Liver (tissue), 3 donors: ENCODE results near the gene GRK2.

Experiments
- ATF3 ChIP-seq: IDR thresholded peaks from 2 replicates; pipeline ENCODE4 v1.6.1; 2016; ENCODE audit warnings: antibody characterized with exemption
- CTCF ChIP-seq: fragments of 150-350 bp; IDR thresholded peaks from 2 replicates; pipeline ENCODE4 v1.5.1; 2017; ENCODE audit warnings: improper control_type of control experiment, low read depth, low read length; ENCODE audit not compliant: missing input control
- GABPA ChIP-seq, 2 donors: IDR thresholded peaks in 1 of 2; conservative IDR thresholded peaks in 1 of 2; 2 replicates each; pipeline ENCODE4 v1.6.1; 2016; ENCODE audit warnings: antibody characterized with exemption in 2 of 2, mild to moderate bottlenecking in 1 of 2, moderate library complexity in 1 of 2
- MAX ChIP-seq: IDR thresholded peaks from 2 replicates; pipeline ENCODE4 v1.6.1; 2016; ENCODE audit warnings: antibody characterized with exemption
- RAD21 ChIP-seq, 2 donors: IDR thresholded peaks; 2 replicates each; pipeline ENCODE4 v1.6.1; 2016; ENCODE audit warnings: antibody characterized with exemption in 2 of 2, mild to moderate bottlenecking in 2 of 2
- TAF1 ChIP-seq: conservative IDR thresholded peaks from 2 replicates; pipeline ENCODE4 v1.6.1; 2016; ENCODE audit warnings: antibody characterized with exemption, mild to moderate bottlenecking
- ZBTB33 ChIP-seq: IDR thresholded peaks from 2 replicates; pipeline ENCODE4 v1.6.1; 2016; ENCODE audit warnings: antibody characterized with exemption
- TF ChIP-seq, protein P1 (sequence below): IDR thresholded peaks from 2 replicates; pipeline ENCODE4 v1.6.1; 2016; ENCODE audit warnings: antibody characterized with exemption, mild to moderate bottlenecking
- donor health status: healthy.
- donor health status: healthy.

GRCh38 chr11:67302571-67303131, 36.4 kb downstream of the GRK2 start:
- no peak for TF ChIP-seq MAX
- no peak for TF ChIP-seq CTCF
- TF ChIP-seq GABPA (IDR thresholded peaks at IDR 0.05 in 1 of 2, conservative IDR thresholded peaks at IDR 0.05 in 1 of 2) = no peak
- TF ChIP-seq ATF3 = no peak
- TF ChIP-seq, protein P1, sequence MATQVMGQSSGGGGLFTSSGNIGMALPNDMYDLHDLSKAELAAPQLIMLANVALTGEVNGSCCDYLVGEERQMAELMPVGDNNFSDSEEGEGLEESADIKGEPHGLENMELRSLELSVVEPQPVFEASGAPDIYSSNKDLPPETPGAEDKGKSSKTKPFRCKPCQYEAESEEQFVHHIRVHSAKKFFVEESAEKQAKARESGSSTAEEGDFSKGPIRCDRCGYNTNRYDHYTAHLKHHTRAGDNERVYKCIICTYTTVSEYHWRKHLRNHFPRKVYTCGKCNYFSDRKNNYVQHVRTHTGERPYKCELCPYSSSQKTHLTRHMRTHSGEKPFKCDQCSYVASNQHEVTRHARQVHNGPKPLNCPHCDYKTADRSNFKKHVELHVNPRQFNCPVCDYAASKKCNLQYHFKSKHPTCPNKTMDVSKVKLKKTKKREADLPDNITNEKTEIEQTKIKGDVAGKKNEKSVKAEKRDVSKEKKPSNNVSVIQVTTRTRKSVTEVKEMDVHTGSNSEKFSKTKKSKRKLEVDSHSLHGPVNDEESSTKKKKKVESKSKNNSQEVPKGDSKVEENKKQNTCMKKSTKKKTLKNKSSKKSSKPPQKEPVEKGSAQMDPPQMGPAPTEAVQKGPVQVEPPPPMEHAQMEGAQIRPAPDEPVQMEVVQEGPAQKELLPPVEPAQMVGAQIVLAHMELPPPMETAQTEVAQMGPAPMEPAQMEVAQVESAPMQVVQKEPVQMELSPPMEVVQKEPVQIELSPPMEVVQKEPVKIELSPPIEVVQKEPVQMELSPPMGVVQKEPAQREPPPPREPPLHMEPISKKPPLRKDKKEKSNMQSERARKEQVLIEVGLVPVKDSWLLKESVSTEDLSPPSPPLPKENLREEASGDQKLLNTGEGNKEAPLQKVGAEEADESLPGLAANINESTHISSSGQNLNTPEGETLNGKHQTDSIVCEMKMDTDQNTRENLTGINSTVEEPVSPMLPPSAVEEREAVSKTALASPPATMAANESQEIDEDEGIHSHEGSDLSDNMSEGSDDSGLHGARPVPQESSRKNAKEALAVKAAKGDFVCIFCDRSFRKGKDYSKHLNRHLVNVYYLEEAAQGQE = no peak
- no peak for TF ChIP-seq ZBTB33
- no peak for TF ChIP-seq RAD21 (IDR thresholded peaks at IDR 0.05)
- TF ChIP-seq TAF1 = no peak
